Measurements from ENCODE around the gene JCAD. TPM values are rescaled to one million over a fixed set of nuclear protein-coding genes. Genes with fewer than 3 reads are reported as not detected.

The JCAD gene
- total RNA-seq, 1 donor, result 0.10 TPM

DNA sequence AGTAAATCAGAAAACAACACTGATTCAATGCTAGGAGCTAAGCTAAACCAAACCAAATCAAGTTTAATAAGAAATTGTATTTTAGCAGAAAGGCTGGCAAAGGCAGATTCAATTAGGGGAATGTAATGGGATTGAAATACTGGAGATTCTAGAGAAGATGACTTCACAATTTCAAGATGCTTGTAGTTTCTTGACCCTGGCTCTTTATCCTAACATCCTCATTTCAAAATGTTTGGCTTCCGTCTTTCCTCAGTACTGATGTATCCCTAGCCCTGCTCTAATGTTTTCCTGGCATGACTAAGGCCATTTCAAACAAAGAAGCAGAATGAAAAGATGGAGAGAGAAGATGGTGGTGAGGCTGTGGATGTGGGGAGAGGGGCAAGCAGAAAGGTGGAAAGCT, 2.7 kb upstream of the JCAD start:
- Histone ChIP-seq H3K9me3 (ENCODE audit: low read depth, low read length) (no peaks in the 10 kb centered on the region), H3K4me1 (ENCODE audit: insufficient read depth, low read length) (peaks cover 9% of the 10 kb centered on the region), H3K4me3 (ENCODE audit: low read length) (no peak overlapping the region), H3K27me3 (ENCODE audit: insufficient read depth, low read length) (peaks cover 52% of the 10 kb centered on the region)

DNA sequence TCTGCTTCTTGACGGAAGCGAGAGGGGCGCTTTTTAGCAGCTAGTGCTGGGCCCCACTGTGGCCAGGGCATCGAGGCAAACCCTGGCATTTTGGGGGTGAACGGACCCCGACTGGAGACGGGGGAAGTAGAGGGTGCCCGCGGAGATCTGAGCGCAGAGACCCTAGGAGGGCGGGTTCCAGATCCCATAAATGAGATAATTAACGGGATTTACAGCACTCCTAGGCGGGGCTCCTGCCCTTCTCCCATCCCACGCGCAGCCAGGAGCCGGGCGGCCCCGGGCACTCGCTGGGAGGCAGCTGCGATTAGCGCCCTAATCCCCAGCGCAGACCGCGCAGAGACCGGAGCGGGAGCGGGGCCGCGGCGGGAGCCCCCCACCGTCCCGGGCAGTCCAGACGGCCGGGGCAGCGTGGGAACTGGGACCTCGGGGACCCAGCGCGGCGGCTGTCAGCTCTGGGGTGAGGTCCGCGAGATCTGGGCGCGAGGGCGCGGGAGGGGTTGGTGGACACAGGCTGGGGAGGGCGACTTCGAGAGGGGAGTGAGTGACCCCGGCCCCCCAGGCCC, 735 bp downstream of the JCAD start:
- H3K4me3 ChIP-seq (ENCODE audit: low read length), result no peak overlapping the region
- H3K4me1 ChIP-seq (ENCODE audit: insufficient read depth, low read length), result peaks cover 9% of the 10 kb centered on the region
- H3K9me3 ChIP-seq (ENCODE audit: low read depth, low read length), result no peaks in the 10 kb centered on the region
- peaks cover 54% of the 10 kb centered on the region for H3K27me3 ChIP-seq (ENCODE audit: insufficient read depth, low read length)

DNA sequence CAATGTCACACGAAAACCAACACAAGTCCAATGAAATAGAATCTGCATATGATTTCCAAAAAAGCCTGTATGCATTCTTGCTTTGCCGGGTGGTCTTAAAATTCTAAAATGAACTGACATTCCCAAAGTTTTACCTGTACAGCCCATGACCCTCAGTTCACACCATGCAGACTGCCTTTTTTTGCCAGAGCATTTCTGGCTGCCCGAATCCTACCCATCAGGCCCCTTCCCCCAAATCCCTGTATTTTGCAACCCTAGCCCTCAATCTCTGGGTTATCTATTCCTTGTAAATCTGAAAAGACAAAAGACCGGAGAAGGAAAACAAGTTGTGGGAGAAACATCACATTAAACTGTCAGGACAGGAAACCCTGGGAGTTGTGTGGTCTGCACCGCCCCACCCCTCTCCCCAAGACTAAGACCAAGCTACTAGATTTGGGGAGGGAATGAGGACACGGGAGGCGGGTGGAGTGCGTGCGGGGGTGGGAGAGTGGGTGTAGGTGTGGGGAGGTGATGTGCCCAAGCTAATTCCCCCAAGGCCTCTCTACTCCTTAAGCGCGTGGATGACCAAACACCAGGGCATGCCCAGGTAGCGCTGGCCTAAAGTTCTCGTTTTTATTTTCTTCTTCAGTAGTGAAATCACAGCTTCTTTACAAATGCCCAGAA, 1.4 kb downstream of the JCAD start:
- Histone ChIP-seq H3K27me3 (ENCODE audit: insufficient read depth, low read length) (peaks cover 49% of the 10 kb centered on the region), H3K4me3 (ENCODE audit: low read length) (no peak overlapping the region), H3K4me1 (ENCODE audit: insufficient read depth, low read length) (peaks cover 9% of the 10 kb centered on the region)

DNA sequence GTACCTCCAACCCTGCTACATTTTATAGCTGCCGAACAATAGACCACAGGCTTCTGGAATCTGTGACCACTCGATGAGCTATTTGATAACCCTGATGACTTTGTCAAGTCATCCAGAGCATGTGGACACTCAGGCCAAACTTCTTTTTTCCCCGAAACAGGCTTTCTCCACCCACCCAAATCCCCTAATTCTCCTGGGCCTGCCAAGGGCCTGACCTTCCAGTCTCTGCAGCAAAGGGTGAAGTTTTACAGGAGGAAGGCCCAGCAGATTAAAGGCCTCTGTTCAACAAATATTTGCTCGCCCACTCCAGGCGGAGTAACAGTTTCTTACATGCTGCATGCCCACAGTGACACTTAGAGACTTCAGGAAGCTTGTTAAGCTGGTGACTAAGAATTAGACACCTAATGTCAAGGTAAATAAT, 2.0 kb downstream of the JCAD start:
- H3K4me1 ChIP-seq (ENCODE audit: insufficient read depth, low read length), result peaks cover 9% of the 10 kb centered on the region
- no peaks in the 10 kb centered on the region for H3K9me3 ChIP-seq (ENCODE audit: low read depth, low read length)
- peaks cover 50% of the 10 kb centered on the region for H3K27me3 ChIP-seq (ENCODE audit: insufficient read depth, low read length)
- no peak overlapping the region for H3K4me3 ChIP-seq (ENCODE audit: low read length)

More for the DNA sequence above, 1.4 kb downstream of the JCAD start:
- H3K9me3 ChIP-seq (ENCODE audit: low read depth, low read length), result no peaks in the 10 kb centered on the region

DNA sequence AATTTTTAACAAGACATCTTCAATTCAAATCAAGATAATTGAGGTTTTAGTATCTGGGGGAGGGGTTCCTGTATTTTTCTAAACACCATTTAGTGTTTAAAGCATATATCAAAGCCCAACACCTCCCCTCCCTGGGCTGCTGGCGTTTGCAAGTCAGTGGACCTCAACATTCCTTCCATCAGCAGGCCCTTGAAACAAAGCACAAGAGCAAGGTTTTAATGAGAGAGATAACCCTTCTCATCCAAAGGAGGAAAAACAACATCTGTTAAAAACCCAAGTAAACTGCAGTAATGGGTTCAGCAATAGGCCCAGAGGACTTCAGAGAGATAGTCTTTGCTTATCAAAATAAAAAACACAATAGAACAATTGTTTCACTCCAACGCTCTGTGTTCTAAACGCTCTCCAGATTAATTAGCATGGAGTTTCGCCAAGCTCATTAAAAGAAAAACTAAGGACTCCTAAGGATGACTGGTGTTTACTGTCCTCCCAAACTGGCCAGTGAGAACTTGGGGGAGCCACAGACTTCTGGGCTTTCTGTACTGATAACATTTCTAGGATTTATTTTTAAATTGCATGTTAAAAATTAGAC, 2.5 kb downstream of the JCAD start:
- Histone ChIP-seq H3K27me3 (ENCODE audit: insufficient read depth, low read length) (peaks cover 54% of the 10 kb centered on the region), H3K4me1 (ENCODE audit: insufficient read depth, low read length) (peaks cover 9% of the 10 kb centered on the region), H3K9me3 (ENCODE audit: low read depth, low read length) (no peaks in the 10 kb centered on the region)

DNA sequence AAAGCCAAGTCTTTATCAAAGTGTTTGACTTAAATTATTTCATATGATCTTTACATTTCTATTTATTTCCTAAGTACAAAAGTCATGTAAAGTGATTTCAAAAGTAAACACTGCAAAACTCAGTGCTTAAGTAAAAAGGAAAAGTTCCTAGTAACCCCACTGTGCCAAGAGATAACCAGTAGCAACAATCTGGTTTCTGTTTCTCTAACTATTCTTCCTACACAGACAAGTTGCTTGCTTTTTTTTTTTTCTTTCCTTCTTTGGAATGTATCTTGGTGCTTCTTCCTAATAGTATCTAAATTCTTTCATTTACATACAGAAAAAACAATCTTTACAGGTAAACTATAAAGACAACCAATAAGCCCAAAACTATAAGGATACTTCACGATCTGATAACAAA, 3.1 kb downstream of the JCAD start:
- Histone ChIP-seq H3K27me3 (ENCODE audit: insufficient read depth, low read length) (peaks cover 50% of the 10 kb centered on the region), H3K9me3 (ENCODE audit: low read depth, low read length) (no peaks in the 10 kb centered on the region), H3K4me1 (ENCODE audit: insufficient read depth, low read length) (peaks cover 9% of the 10 kb centered on the region), H3K4me3 (ENCODE audit: low read length) (no peak overlapping the region)

More for the DNA sequence above, 2.5 kb downstream of the JCAD start:
- no peak overlapping the region for H3K4me3 ChIP-seq (ENCODE audit: low read length)

DNA sequence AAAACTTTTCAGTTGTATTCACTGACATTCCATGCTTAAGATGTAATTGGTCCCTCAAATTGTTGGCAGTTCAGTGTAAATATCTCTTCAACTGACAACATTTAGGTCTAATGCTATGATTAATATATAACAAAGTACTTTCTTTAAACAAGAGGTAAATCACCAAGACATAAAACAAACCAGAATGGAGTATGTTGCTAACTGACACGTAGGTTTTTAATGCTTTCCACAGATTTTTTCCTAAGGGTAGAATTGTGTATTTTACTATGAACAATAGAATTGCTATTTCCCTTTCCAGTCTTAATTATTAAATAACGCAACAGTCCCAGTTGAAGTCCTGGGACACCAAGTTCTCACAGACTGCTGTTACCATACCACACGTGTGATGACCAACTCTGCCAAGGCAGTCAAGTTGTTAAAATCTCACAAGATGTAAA, 4.1 kb downstream of the JCAD start:
- peaks cover 9% of the 10 kb centered on the region for H3K4me1 ChIP-seq (ENCODE audit: insufficient read depth, low read length)
- no peak overlapping the region for H3K4me3 ChIP-seq (ENCODE audit: low read length)
- no peaks in the 10 kb centered on the region for H3K9me3 ChIP-seq (ENCODE audit: low read depth, low read length)
- peaks cover 50% of the 10 kb centered on the region for H3K27me3 ChIP-seq (ENCODE audit: insufficient read depth, low read length)

DNA sequence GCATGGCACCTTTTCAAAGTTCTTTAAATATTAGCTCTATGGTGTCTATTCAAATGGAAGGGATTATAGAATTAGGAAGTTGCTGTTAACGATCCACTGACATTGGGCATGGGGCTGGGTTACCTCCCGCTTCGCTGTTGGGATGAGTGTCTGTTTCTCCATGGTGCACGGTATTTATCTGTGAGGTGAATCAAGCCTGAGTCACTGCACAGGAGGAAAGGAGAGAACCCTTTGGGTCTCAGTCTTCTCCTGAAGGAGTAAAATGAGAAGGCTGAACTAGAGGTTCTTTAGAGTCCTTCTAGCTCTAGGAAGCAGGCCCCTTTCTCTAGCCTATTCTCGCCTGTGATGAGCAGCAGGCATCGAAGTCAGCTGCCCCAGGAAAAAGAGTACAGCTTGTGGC, 7.3 kb downstream of the JCAD start:
- H3K27me3 ChIP-seq (ENCODE audit: insufficient read depth, low read length), result peaks cover 48% of the 10 kb centered on the region
- H3K4me3 ChIP-seq (ENCODE audit: low read length), result no peak overlapping the region
- H3K9me3 ChIP-seq (ENCODE audit: low read depth, low read length), result no peaks in the 10 kb centered on the region
- H3K4me1 ChIP-seq (ENCODE audit: insufficient read depth, low read length), result peaks cover 11% of the 10 kb centered on the region

DNA sequence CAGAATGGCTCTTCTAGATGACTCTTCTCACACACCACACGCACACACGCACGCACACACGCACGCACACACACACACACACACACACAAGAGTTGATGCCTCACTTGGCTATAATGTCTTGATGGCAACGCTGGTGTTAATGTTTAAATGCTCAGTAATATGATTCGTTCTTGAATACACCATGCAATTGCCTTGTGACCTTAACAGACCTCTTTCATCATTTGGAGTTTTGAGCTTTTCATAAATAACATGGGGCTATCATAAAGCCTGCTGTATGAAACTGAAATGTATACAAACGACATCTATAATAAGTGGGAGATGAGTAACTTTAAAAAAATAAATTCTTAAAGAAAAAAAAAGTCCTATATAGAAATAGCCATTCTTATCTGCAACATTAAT, 8.2 kb downstream of the JCAD start:
- H3K27me3 ChIP-seq (ENCODE audit: insufficient read depth, low read length), result peaks cover 40% of the 10 kb centered on the region
- H3K9me3 ChIP-seq (ENCODE audit: low read depth, low read length), result no peaks in the 10 kb centered on the region
- H3K4me3 ChIP-seq (ENCODE audit: low read length), result no peak overlapping the region
- peaks cover 11% of the 10 kb centered on the region for H3K4me1 ChIP-seq (ENCODE audit: insufficient read depth, low read length)

DNA sequence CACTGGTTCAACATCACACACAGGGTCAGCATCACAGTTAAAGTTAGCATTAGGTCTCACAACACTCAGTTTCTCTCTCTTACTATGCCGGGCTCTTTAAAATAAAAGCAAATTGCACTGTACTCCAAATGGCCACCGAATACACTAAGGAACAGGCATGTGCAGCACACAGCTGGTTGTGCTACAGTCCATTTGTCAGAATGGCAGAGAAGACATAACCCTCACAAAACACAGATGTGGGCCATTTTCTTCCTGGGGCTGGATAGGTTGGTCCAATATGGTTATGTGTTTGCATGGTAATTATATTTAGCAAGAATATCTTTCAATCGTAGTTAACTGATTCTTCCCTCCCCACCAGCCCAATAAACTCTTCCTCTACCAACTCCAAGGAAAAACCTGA, 9.0 kb downstream of the JCAD start:
- no peak overlapping the region for H3K4me3 ChIP-seq (ENCODE audit: low read length)
- peaks cover 40% of the 10 kb centered on the region for H3K27me3 ChIP-seq (ENCODE audit: insufficient read depth, low read length)
- peaks cover 11% of the 10 kb centered on the region for H3K4me1 ChIP-seq (ENCODE audit: insufficient read depth, low read length)
- no peaks in the 10 kb centered on the region for H3K9me3 ChIP-seq (ENCODE audit: low read depth, low read length)

DNA sequence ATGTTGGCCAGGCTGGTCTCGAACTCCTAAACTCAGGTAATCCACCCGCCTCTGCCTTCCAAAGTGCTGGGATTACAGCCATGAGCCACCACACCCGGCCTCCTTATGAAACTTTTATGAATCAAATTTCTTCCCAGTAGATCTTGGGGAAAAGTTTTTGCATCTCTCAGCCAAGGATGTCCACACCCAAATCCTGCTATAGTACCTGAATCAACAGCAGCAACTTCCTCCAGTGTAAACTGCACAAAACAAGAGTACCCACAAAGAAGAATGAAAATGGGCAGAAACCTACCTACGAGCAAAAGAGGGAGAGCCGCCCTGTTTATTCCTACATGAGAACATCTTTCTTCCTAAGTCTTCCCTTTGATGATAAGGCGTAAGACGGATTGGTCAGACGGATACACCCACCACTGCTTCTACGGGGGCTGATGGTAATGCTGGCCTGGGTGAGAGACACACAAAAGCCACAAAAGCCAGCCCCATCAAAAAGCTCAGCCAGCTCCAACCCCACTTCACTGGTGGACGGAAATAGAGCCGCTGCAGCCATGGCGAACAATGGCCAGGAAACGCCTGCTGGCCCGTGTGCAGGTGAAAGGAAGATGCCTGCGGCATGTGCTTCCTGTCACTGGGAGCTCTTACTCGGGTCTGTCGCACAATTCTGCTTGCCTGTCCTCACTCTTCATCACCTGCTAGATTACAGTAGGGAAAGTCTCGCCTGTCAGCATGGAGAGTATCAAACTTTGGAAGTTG, 10.4 kb downstream of the JCAD start:
- H3K4me3 ChIP-seq (ENCODE audit: low read length), result no peak overlapping the region
- H3K9me3 ChIP-seq (ENCODE audit: low read depth, low read length), result no peaks in the 10 kb centered on the region
- H3K27me3 ChIP-seq (ENCODE audit: insufficient read depth, low read length), result peaks cover 40% of the 10 kb centered on the region
- peaks cover 11% of the 10 kb centered on the region for H3K4me1 ChIP-seq (ENCODE audit: insufficient read depth, low read length)

DNA sequence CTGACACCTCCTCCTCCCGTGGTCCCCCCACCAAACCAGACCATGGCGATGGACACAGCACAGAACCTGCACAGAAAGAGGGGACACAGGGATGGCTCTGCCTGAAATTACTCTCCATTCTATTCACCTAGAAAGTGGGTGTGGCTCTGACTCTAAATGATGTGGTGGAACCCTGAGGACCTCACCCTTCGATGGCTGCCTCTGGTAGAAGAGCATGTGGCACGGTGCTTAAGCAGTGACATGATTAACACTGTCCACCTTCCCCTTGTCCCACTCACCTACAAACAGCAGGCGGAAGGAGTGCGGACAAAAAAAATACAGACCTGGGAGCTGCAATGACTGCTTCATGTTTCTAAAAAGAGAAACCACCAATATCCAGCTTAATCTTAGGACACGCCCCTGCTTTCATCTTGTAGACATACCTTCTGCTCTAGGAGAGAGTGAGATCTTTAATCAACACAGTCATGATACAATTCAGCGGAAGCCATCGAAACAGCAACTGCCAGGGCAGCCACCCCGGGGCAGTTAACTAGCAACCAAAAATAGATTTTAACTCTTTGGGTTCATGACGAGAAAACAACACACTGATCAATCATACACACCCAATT, 11.4 kb downstream of the JCAD start:
- Histone ChIP-seq H3K9me3 (ENCODE audit: low read depth, low read length) (no peaks in the 10 kb centered on the region), H3K4me1 (ENCODE audit: insufficient read depth, low read length) (peaks cover 11% of the 10 kb centered on the region), H3K27me3 (ENCODE audit: insufficient read depth, low read length) (peaks cover 40% of the 10 kb centered on the region), H3K4me3 (ENCODE audit: low read length) (no peak overlapping the region)

DNA sequence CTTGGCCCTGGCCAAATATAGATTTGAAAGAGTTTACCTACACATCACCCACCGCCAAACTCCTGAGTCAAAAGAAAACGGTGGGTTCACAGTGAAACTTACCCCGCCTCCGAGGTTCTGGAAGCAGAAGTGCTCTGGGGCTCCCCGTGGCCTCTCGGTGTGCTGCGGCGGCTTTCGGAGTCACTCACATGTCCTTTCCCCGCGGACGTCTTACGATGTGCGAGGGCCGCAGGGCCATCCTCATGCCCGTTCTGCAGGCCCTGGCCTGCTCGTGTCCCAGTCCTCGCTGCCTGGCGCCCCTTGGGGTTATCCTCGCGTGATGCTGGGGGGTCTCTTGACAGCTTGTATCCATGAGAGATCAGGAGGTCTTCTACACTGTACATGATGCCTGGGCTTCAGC, 12.0 kb downstream of the JCAD start:
- H3K9me3 ChIP-seq (ENCODE audit: low read depth, low read length), result no peaks in the 10 kb centered on the region
- peaks cover 11% of the 10 kb centered on the region for H3K4me1 ChIP-seq (ENCODE audit: insufficient read depth, low read length)
- H3K27me3 ChIP-seq (ENCODE audit: insufficient read depth, low read length), result peaks cover 38% of the 10 kb centered on the region
- H3K4me3 ChIP-seq (ENCODE audit: low read length), result no peak overlapping the region

DNA sequence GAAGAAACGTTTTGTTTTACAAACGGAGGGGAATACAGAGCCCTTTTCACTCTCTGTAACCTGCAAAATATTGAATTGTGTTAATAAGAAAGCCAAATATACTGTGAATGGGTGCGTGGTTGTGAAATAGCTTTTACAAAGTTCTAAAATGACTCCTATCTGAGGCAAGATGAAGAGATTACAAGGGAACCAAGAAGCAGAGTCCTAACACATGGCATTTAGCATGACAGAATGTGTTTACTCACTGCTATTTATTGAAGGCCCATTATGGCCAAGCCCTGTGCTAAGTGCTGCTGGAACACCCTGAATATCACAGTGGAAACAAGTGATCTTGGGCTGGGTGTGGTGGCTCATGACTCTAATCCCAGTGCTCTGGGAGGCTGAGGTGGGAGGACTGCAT, 12.9 kb downstream of the JCAD start:
- no peak overlapping the region for H3K4me3 ChIP-seq (ENCODE audit: low read length)
- no peaks in the 10 kb centered on the region for H3K9me3 ChIP-seq (ENCODE audit: low read depth, low read length)
- H3K27me3 ChIP-seq (ENCODE audit: insufficient read depth, low read length), result peaks cover 31% of the 10 kb centered on the region
- peaks cover 11% of the 10 kb centered on the region for H3K4me1 ChIP-seq (ENCODE audit: insufficient read depth, low read length)

DNA sequence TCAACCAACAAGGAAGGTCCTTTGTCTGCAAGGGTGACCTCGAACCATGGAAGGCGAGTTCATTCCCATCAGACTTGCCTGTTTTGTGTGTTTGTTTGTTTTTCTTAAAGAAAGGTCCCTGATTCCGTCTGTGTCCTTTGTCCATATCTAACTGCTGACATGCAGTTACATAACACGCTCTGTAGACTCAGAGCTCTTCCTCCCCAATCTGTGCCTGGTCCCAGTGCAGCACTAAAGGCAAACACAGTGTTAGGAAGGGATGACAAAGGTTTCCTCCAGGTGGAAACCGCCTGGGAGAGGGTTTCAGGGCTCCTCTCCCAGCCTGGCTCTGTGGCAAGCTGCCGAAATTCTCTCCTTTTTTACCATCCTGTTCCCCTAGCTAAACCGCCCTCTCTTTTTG, 13.4 kb downstream of the JCAD start:
- peaks cover 11% of the 10 kb centered on the region for H3K4me1 ChIP-seq (ENCODE audit: insufficient read depth, low read length)
- H3K9me3 ChIP-seq (ENCODE audit: low read depth, low read length), result no peaks in the 10 kb centered on the region
- no peak overlapping the region for H3K4me3 ChIP-seq (ENCODE audit: low read length)
- peaks cover 28% of the 10 kb centered on the region for H3K27me3 ChIP-seq (ENCODE audit: insufficient read depth, low read length)
